Thoracic aorta (tissue), 2 donors: ENCODE data around the gene TMEM253. TPM values are rescaled to one million over a fixed set of nuclear protein-coding genes. Genes with fewer than 3 reads are reported as not detected.

Experiments used
- ATAC-seq: fragments of 150-250 bp; one replicate; pipeline ENCODE4 v1.8.0; 2017; ENCODE audit warnings: low read depth; ENCODE audit not compliant: insufficient number of reproducible peaks, low FRiP score
- DNase-seq: peaks from one replicate; pipeline ENCODE4 v3.0.0-alpha.2; 2020; ENCODE audit warnings: low spot score
- H3K27ac ChIP-seq, 2 donors: fragments of 200-600 bp; sonication (generic); 1 replicate in 1 of 2; 2 replicates in 1 of 2; pipeline ENCODE4 v1.5.1; 2016; ENCODE audit warnings: mild to moderate bottlenecking in 2 of 2, moderate library complexity in 2 of 2
- H3K27me3 ChIP-seq: fragments of 200-600 bp; sonication (generic); replicated peaks from 2 replicates; pipeline ENCODE4 v1.6.0; 2016; ENCODE audit warnings: mild to moderate bottlenecking; ENCODE audit not compliant: insufficient read depth
- H3K36me3 ChIP-seq: fragments of 200-600 bp; sonication (generic); one replicate; pipeline ENCODE4 v1.5.1; 2016
- H3K4me1 ChIP-seq, 2 donors: fragments of 200-600 bp; sonication (generic); 1 replicate in 1 of 2; 2 replicates in 1 of 2; pipeline versions ENCODE4 v1.5.1 to v1.6.0; 2016; ENCODE audit warnings: low read depth in 2 of 2, mild to moderate bottlenecking in 1 of 2; ENCODE audit not compliant: control insufficient read depth in 1 of 2
- H3K4me3 ChIP-seq: fragments of 200-600 bp; sonication (generic); 2 replicates; pipeline ENCODE4 v1.5.1; 2016; ENCODE audit warnings: mild to moderate bottlenecking
- H3K9me3 ChIP-seq: fragments of 200-600 bp; sonication (generic); 2 replicates; pipeline ENCODE4 v1.5.1; 2016
- CTCF ChIP-seq: fragments of 200-600 bp; sonication (generic); IDR thresholded peaks from one replicate; pipeline ENCODE4 v1.5.1; 2019; ENCODE audit warnings: antibody characterized with exemption
- total RNA-seq, 2 donors: library from RNA; depleted of rRNA; stranded (reverse); fragments of >200 nt; gene quantifications; one replicate each; pipeline versions ENCODE4 v1.1.0 to v1.2.3, GENCODE V29; 2016

The TMEM253 gene
- total RNA-seq, 2 donors from 2014 or later = not detected

- Histone ChIP-seq H3K27me3 (no peaks in the 10 kb centered on the region), H3K9me3 (no peaks in the 10 kb centered on the region), H3K27ac (peak overlapping the region; percentile 88 to 90), H3K4me1 (peaks cover 9 to 27% of the 10 kb centered on the region in 2 donors), H3K4me3 (peak overlapping the region; percentile 84), H3K36me3 (peaks cover 8% of the 10 kb centered on the region)
- ATAC-seq (no peak), DNase-seq (no peak)
- no peak for TF ChIP-seq CTCF
These were observed 31.3 kb upstream of the TMEM253 start for GRCh38 chr14:21069388-21070082.

GRCh38 chr14:21070083-21070609 is 30.7 kb upstream of the TMEM253 start, which contains the start of gene ARHGEF40:
TSS of gene ARHGEF40 (plus strand) at chr14:21070304. CDS start at chr14:21070397, 93 bp downstream.
- Histone ChIP-seq H3K27me3 (no peaks in the 10 kb centered on the region), H3K36me3 (peaks cover 12% of the 10 kb centered on the region), H3K27ac (peak within 1 kb of the TSS; percentile 88 to 90), H3K4me1 (peaks cover 9 to 27% of the 10 kb centered on the region in 2 donors), H3K4me3 (peak within 1 kb of the TSS; percentile 84), H3K9me3 (no peaks in the 10 kb centered on the region)
- DNase-seq (no peak), ATAC-seq (peak; percentile 59)
- no peak for TF ChIP-seq CTCF

- Histone ChIP-seq H3K4me3 (peak overlapping the region; percentile 84), H3K4me1 (peaks cover 9 to 27% of the 10 kb centered on the region in 2 donors), H3K27ac (peak overlapping the region; percentile 88 to 90), H3K36me3 (peaks cover 18% of the 10 kb centered on the region), H3K9me3 (no peaks in the 10 kb centered on the region), H3K27me3 (no peaks in the 10 kb centered on the region)
- ATAC-seq (no peak), DNase-seq (no peak)
- no peak for TF ChIP-seq CTCF
These were observed 30.1 kb upstream of the TMEM253 start for GRCh38 chr14:21070610-21071224.

- Histone ChIP-seq H3K4me3 (peak overlapping the region; percentile 84), H3K36me3 (peaks cover 24% of the 10 kb centered on the region), H3K4me1 (peaks cover 9 to 27% of the 10 kb centered on the region in 2 donors), H3K9me3 (no peaks in the 10 kb centered on the region), H3K27ac (peak overlapping the region; percentile 88 to 90), H3K27me3 (no peaks in the 10 kb centered on the region)
- DNase-seq (peak; percentile 71), ATAC-seq (peak; percentile 41)
- no peak for TF ChIP-seq CTCF
These were observed 29.4 kb upstream of the TMEM253 start for GRCh38 chr14:21071225-21072030.
